ENCODE measurements around the gene C10orf143.
A peak's percentile ranks its signal among the peaks of the same experiment; 100 is the strongest.
"Not testable (repeated sequence)": the region's sequence is repeated elsewhere in the genome, so short reads cannot be mapped to it uniquely, and the experiment has no call there.

Gene C10orf143

DNA sequence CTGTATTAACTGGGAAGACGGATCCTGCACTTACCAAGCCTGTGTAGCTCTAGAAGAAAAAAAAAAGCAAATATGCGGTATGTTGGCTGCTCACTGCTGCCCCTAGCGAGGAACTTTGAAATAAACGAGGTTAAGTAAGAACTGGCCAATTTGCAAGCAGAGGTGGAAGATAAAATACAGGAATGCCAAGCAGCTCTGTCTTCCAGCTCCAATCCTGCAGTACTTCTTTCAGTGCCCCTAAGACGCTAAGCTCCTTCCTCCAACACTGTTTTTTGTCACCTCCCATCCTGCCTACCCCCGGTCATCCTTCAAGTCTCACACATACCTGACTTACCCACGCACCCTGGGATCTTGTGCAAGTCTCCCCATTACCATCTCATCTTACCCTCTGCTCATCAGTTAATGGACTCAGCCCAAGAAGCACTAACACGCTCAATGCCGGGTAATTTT, 809 bp downstream of the C10orf143 start:
- no peaks in the 10 kb centered on the region; the same call in 1 of the 2 replicates for H3K36me3 ChIP-seq (ENCODE audit: control insufficient read depth, insufficient read depth, low read length)
- no peaks in the 10 kb centered on the region for H3K27me3 ChIP-seq (replicated peaks; ENCODE audit: control insufficient read depth, insufficient read depth, low read length)
- H3K4me3 ChIP-seq (replicated peaks; ENCODE audit: low read depth, low read length), result peak overlapping the region; percentile 93
- TF ChIP-seq CTCF (IDR thresholded peaks at IDR 0.05; ENCODE audit: insufficient read depth, low read length, poor library complexity, severe bottlenecking), result peak; percentile 81
- DNase-seq (ENCODE audit: extremely low read depth, insufficient read length), result peak; percentile 51

- no peaks in the 10 kb centered on the region for H3K27me3 ChIP-seq (replicated peaks; ENCODE audit: control insufficient read depth, insufficient read depth, low read length)
- no peaks in the 10 kb centered on the region; the same call in 1 of the 2 replicates for H3K36me3 ChIP-seq (ENCODE audit: control insufficient read depth, insufficient read depth, low read length)
- DNase-seq (ENCODE audit: extremely low read depth, insufficient read length), result no peak
- no peak for TF ChIP-seq CTCF (IDR thresholded peaks at IDR 0.05; ENCODE audit: insufficient read depth, low read length, poor library complexity, severe bottlenecking)
- H3K4me3 ChIP-seq (replicated peaks; ENCODE audit: low read depth, low read length), result peak overlapping the region; percentile 93
These were observed 1.6 kb downstream of the C10orf143 start for GRCh38 chr10:130108934-130109604.

GRCh38 chr10:130108146-130108545, 2.5 kb downstream of the C10orf143 start:
- not testable (repeated sequence) for H3K4me3 ChIP-seq (replicated peaks; ENCODE audit: low read depth, low read length); H3K36me3 ChIP-seq (ENCODE audit: control insufficient read depth, insufficient read depth, low read length); H3K27me3 ChIP-seq (replicated peaks; ENCODE audit: control insufficient read depth, insufficient read depth, low read length); DNase-seq (ENCODE audit: extremely low read depth, insufficient read length)

- no peaks in the 10 kb centered on the region for H3K27me3 ChIP-seq (replicated peaks; ENCODE audit: control insufficient read depth, insufficient read depth, low read length)
- H3K4me3 ChIP-seq (replicated peaks; ENCODE audit: low read depth, low read length), result no peak overlapping the region
- H3K36me3 ChIP-seq (ENCODE audit: control insufficient read depth, insufficient read depth, low read length), result no peaks in the 10 kb centered on the region; the same call in 1 of the 2 replicates
- no peak for DNase-seq (ENCODE audit: extremely low read depth, insufficient read length)
- no peak for TF ChIP-seq CTCF (IDR thresholded peaks at IDR 0.05; ENCODE audit: insufficient read depth, low read length, poor library complexity, severe bottlenecking)
These were observed 4.9 kb downstream of the C10orf143 start for GRCh38 chr10:130105724-130106123.

- no peaks in the 10 kb centered on the region for H3K27me3 ChIP-seq (replicated peaks; ENCODE audit: control insufficient read depth, insufficient read depth, low read length)
- DNase-seq (ENCODE audit: extremely low read depth, insufficient read length), result no peak
- no peak overlapping the region for H3K4me3 ChIP-seq (replicated peaks; ENCODE audit: low read depth, low read length)
- H3K36me3 ChIP-seq (ENCODE audit: control insufficient read depth, insufficient read depth, low read length), result no peaks in the 10 kb centered on the region
- TF ChIP-seq CTCF (IDR thresholded peaks at IDR 0.05; ENCODE audit: insufficient read depth, low read length, poor library complexity, severe bottlenecking), result no peak
These were observed 11.3 kb downstream of the C10orf143 start for GRCh38 chr10:130099344-130099743.

DNA sequence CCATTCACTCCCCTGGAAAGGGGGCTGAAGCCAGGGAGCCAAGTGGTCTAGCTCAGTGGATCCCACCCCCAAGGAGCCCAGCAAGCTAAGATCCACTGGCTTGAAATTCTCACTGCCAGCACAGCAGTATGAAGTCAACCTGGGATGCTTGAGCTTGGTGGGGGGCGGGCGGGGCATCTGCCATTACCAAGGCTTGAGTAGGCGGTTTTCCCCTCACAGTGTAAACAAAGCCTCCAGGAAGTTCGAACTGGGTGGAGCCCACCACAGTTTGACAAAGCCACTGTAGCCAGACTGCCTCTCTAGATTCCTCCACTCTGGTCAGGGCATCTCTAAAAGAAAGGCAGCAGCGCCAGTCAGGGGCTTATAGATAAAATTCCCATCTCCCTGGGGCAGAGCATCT, 20.1 kb downstream of the C10orf143 start:
- not testable (repeated sequence) for DNase-seq (ENCODE audit: extremely low read depth, insufficient read length); H3K27me3 ChIP-seq (replicated peaks; ENCODE audit: control insufficient read depth, insufficient read depth, low read length); H3K36me3 ChIP-seq (ENCODE audit: control insufficient read depth, insufficient read depth, low read length); H3K4me3 ChIP-seq (replicated peaks; ENCODE audit: low read depth, low read length)

DNA sequence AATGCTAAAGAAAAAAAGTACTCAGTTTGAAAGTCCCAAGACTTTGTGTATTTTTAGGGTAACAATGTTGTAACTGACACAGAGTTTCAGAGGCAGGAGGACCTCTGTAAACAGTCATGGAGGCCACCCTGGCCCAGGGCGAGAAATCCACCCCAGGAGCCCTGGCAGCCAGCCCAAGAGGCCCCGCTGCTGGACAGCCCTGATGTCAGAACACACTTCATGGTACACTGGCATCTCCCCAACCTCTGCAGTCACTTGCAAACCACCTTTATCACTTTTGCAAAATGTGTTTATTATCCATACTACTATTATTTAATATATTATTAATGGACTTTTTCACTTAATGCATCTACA, 30.2 kb downstream of the C10orf143 start:
- Histone ChIP-seq H3K27me3 (replicated peaks; ENCODE audit: control insufficient read depth, insufficient read depth, low read length) (no peaks in the 10 kb centered on the region), H3K4me3 (replicated peaks; ENCODE audit: low read depth, low read length) (no peak overlapping the region), H3K36me3 (ENCODE audit: control insufficient read depth, insufficient read depth, low read length) (no peaks in the 10 kb centered on the region)
- no peak for TF ChIP-seq CTCF (IDR thresholded peaks at IDR 0.05; ENCODE audit: insufficient read depth, low read length, poor library complexity, severe bottlenecking)
- no peak for DNase-seq (ENCODE audit: extremely low read depth, insufficient read length)

Measured in GM06990 (cell line).